NCI-H82 (cell line): Measurements from ENCODE around the gene TUBB.
"Not testable (repeated sequence)": the region's sequence is repeated elsewhere in the genome, so short reads cannot be mapped to it uniquely, and the experiment has no call there.

Experiments used
- DNase-seq: peaks from one replicate; lab custom pipeline; 2025; lab: John Stamatoyannopoulos, UW

Gene TUBB

DNA sequence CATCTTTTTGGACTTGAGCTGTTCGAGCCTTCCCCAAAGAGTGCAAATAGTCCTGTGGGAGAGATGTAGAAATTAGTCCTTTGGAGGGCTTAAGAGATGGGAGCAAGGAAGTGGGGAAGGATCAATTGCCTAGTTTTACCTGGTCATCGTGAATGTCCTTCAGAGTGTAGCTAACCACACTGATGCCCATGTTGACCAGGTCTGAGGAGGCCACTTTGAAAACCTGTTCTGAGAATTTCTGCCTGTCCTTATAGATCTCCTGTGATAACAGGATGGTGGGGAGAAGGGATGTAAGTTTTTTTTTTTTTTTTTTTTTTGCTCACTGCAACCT lies 20.4 kb downstream of the TUBB start:
- DNase-seq, result no peak

DNA sequence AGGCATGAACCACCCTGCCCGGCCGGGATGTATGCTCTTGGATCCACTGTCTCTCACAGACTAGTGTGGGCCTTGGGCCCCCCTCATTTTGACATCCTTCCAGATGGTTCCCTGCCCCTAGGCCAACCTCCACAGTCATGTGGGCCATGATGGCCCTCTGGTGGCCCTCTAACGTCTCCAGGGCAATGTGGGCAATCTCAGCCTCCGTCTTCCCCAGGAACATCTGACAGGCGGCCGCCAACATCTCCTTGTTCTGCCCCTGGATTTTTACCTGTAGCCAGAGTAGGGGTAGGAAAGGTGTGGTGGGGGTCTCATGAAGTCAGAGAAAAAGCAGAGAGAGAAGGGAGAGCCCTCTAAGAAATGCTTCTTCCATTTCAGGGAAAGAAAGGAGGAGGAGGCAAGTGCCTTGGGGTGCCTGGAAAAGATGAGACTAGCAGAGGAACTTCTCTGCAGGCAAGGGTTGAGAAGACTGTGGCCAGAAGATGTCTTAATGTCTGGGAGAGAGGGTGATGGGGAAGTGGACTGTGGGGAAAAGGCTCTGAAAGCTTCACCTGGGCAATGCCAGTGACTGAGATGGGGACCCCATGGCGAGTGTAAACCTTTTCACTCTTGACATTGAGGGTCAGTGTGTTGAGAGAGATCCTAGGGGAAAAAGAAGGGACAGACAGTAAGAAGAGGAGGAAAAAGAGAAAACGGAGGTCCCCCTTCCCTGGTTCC lies 21.1 kb downstream of the TUBB start:
- no peak for DNase-seq

GRCh38 chr6:30741789-30742315 lies 21.7 kb downstream of the TUBB start:
- no peak for DNase-seq

DNA sequence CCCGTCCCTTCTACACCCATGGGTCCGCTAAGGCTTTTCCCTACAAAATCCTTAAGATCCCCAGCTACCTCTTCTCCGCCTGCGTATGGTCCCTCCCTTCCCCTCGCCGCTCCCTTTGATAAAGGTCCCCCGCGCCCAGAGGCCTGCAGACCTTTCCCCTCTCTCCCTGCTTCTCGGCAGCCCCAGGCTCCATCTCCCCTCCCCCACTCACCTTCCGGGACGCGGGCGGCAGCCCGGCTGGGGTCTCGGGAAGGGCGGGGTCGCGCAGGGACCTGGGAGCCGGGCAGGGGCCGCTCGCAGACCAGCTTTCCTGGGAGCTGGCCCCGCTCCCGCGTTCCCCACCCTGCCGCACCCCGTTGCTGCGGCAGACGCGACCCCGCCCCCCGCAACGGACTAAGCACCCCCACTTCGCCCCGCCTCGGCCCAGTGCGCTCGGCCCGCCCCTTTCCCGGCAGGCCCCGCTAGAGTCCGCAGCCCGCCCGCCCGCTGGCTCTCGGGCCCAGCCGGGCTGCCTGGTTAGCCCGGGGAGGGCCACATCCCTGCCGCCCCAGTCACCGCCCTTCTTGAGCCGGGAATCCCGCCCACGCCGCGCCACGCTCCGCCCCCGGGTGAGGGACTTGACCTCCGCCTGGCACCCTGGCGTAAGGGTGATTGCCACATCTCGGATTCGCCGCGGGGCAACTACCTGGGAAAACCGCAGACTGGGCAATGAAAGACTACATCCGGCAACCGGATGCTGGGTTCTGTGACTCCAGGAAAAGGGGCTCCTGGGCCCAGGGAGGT lies 22.4 kb downstream of the TUBB start, which contains the start of gene FLOT1:
TSS of gene FLOT1 (minus strand) at position 372 of the 783 bp plus-strand sequence. CDS start 498 bp downstream, outside the sequence.
- DNase-seq, result peak; percentile 93

- no peak for DNase-seq
Observed at GRCh38 chr6:30743099-30744053, 23.2 kb downstream of the TUBB start.

- peak; percentile 77 for DNase-seq
Observed at GRCh38 chr6:30744054-30744805, 24.1 kb downstream of the TUBB start, which contains the start of gene IER3. Gene IER3 (minus strand): TSS chr6:30744547. CDS start chr6:30744518, 29 bp downstream.

DNA sequence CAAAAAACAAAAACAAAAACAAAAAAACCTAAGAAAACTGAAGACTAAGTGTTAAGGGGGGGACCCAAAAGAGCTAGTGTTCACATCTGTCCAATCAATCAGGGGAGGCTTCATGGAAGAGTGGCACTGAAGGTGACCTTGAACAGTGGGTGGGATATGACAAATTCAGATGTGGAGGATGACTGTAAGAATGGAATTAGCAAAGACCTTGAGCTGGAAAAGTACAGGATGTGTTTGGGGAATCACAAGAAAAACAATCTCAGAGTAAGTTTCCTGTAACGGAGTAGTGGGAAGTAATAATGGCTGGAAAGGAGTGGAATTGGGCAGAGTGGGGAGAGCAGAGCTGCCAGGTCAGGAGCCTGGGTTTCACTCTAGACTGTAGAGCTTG lies 27.1 kb downstream of the TUBB start:
- DNase-seq, result no peak

DNA sequence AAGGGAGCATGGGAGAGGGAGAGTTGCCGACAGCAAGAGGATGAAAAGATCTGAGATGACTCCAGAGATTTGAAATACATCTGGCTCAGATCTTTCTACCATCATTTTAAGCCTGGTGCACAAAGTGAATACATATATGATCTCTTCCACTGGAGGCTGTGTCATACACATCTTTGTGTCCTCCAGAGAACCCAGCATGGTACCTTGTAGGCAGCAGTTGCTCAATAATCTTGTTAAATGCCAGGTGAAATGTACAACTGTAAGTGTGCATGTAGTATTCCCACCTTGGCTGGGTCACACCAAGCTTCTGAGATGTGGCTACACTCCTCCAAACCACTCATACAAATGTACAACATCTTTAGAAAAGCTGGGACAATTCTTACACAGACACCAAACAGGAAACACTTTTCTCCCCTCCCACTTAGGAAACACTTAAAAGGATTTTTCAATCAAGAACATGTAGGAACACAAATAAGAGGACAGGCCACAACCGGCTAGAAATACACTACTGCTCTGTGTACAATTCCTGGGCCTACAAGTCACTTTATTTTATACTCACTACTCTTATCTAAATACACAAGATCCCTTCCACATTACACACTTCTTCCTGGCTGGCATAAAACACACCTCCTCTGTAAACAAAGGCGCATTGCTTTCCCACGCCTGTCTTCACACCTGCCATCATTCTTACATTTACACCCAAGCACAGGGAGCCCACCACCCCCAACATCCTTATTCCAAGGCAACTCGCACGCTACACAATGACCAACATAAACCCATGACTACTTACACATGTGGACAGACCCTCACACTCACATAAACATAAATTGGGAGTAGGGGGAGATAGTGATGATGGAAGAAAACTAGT lies 28.0 kb downstream of the TUBB start:
- DNase-seq, result no peak

DNA sequence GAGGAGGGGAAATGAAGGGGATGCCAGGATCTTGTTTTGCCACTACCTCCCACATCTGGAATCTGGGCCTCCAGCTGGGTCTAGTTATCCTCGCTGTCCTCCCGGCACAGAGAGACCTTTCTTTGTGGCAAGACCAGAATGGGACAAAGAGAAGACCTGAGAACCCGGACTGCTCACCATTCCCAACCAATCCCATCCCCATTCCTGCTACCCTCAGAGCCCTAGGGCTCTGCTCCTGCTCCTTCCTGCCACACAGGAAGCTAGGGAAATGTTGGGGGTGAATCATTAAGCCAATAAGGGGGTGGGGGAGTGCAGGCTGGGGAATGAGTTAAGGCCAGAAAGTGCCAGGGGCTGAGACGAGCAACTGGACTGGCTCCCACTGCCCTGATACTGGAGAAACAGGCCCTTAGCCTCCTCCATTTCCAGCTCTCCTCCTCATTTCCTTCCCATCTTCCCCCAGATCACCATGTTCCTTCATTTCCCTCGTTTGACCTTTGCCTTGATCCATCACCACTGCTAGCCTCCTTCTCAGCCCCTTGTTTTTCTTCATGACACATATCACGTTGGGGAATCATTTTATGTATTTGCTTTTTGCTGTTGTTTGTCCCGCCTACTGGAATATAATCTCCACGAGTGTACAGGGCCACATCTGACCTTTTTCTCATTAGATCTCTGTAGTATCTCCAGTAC lies 28.8 kb downstream of the TUBB start:
- DNase-seq, result no peak

GRCh38 chr6:30749554-30750378 lies 29.6 kb downstream of the TUBB start:
- DNase-seq, result no peak

- DNase-seq, result no peak
Observed at GRCh38 chr6:30750379-30750668, 30.2 kb downstream of the TUBB start.

GRCh38 chr6:30752157-30752927 lies 32.2 kb downstream of the TUBB start:
- DNase-seq, result no peak

- no peak for DNase-seq
Observed at GRCh38 chr6:30754631-30755030, 34.5 kb downstream of the TUBB start.

GRCh38 chr6:30756405-30757003 lies 36.4 kb downstream of the TUBB start:
- not testable (repeated sequence) for DNase-seq

DNA sequence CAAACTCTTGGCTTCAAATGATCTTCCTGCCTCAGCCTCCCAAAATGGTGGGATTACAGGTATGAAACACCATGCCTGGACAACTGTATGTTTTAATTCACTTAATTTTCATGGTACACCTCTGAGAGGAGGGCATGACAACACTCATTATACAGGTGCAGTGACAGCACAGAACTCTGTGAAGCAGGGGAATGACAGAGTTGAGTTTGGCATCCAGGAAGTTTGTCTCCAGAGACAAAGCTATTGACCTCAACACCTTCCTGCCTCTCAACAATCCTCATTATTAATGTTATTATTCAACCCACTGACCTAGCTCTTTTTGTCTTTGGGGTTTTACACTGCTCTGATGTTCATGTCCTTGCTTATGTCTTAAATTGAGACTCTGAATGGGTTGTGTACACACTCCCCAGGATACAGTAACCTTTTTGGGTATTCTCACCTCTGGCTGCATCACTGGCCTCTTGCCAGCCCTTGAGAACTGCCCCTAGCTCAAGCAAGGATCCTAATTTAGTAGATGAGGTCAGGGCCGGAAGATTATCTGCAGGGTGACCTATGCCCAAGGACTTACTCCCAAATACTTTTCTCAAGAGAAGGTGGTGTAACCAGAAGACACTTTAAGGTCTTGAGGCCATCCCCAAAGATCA lies 37.2 kb downstream of the TUBB start:
- DNase-seq, result no peak

DNA sequence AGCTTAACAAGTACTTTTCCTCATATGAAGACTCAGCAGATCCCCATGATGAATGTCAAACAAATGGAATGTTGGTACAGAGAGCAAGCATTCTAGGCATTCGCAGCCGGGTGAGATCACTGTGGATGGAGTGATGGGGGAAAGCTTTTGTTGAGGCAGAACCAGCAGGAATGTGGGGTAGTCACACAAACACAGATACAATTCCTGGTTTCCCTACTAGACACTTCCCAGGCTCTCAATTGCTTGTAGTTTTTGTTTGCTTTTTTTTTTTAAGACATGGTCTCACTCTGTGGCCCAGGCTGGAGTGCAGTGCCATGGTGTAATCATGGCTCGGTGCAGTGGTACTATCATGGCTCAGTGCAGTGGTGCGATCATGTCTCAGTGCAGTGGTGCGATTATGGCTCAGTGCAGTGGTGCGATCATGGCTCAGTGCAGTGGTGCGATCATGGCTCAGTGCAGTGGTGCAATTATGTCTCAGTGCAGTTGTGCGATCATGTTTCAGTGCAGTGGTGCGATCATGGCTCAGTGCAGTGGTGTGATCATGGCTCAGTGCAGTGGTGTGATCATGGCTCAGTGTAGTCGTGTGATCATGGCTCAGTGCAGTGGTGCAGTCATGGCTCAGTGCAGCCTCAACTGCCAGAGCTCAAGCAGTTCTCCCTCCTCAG lies 39.6 kb downstream of the TUBB start:
- no peak for DNase-seq

DNA sequence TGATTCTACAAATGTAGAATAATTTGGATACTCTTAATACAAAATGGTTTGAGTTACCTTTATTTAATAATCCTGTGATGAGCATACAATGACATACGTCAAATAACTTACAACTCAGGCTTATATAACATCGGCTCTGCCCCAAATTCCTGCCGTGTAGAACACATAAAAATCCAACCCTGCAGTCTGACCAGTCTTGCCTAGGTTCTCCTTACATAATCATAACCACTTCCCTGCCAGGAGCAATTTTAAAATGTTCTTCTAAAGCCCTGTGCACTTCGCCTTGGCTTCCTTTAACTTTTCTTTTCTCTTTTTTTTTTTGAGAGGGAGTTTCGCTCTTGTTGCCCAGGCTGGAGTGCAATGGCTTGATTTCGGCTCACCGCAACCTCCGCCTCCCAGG lies 40.4 kb downstream of the TUBB start:
- DNase-seq, result no peak
